Choroid plexus epithelial cell (primary cell): Measurements from ENCODE around the gene ZNF45.
A peak's percentile ranks its signal among the peaks of the same experiment; 100 is the strongest.

Experiments used
- DNase-seq: peaks from one replicate; pipeline ENCODE4 v3.0.0-alpha.2; 2010; ENCODE audit warnings: low read depth
- H3K4me3 ChIP-seq: 2 replicates; pipeline ENCODE4 v1.5.1; 2011; ENCODE audit warnings: low read depth, mild to moderate bottlenecking, control low read depth, low read length, moderate library complexity
- CTCF ChIP-seq: conservative IDR thresholded peaks from 2 replicates; pipeline ENCODE4 v1.5.1; 2011; ENCODE audit warnings: low read depth, mild to moderate bottlenecking, control low read depth, inconsistent platforms, low read length, moderate library complexity

ZNF45 gene

GRCh38 chr19:43913383-43913782 is 21.7 kb downstream of the ZNF45 start:
- H3K4me3 ChIP-seq: no peak overlapping the region
- no peak for TF ChIP-seq CTCF
- peak; percentile 17 for DNase-seq

- H3K4me3 ChIP-seq: no peak overlapping the region
- no peak for DNase-seq
- no peak for TF ChIP-seq CTCF
Observed at GRCh38 chr19:43910884-43911283, 24.2 kb downstream of the ZNF45 start.

GRCh38 chr19:43908659-43909058 is 26.4 kb downstream of the ZNF45 start:
- no peak for TF ChIP-seq CTCF
- no peak overlapping the region for H3K4me3 ChIP-seq
- DNase-seq: no peak

- H3K4me3 ChIP-seq: no peak overlapping the region
- no peak for TF ChIP-seq CTCF
- no peak for DNase-seq
Observed at GRCh38 chr19:43906774-43907173, 28.3 kb downstream of the ZNF45 start.

- no peak overlapping the region for H3K4me3 ChIP-seq
- TF ChIP-seq CTCF: no peak
- DNase-seq: no peak
Observed at GRCh38 chr19:43905897-43906296, 29.2 kb downstream of the ZNF45 start.

- no peak for TF ChIP-seq CTCF
- DNase-seq: no peak
- H3K4me3 ChIP-seq: no peak overlapping the region
Observed at GRCh38 chr19:43902399-43902798, 32.7 kb downstream of the ZNF45 start.
